Uterus (tissue), 2 donors: ENCODE measurements around the gene ADAMTS2.

Experiments
- POLR2A ChIP-seq, 2 donors: fragments of 450-650 bp; IDR thresholded peaks; one replicate each; pipeline ENCODE4 v1.6.1; 2016; ENCODE audit warnings: antibody characterized with exemption in 2 of 2, mild to moderate bottlenecking in 1 of 2, moderate library complexity in 1 of 2
- TF ChIP-seq, protein P1 (sequence below), 4 experiments: fragments of 200-600 bp in 2 of 4; fragments of 450-650 bp in 2 of 4; sonication (generic) in 2 of 4; IDR thresholded peaks; one replicate each; pipeline ENCODE4 v1.5.1; 2016 to 2019; ENCODE audit warnings: antibody characterized with exemption in 4 of 4, mild to moderate bottlenecking in 2 of 4, moderate library complexity in 1 of 4

DNA sequence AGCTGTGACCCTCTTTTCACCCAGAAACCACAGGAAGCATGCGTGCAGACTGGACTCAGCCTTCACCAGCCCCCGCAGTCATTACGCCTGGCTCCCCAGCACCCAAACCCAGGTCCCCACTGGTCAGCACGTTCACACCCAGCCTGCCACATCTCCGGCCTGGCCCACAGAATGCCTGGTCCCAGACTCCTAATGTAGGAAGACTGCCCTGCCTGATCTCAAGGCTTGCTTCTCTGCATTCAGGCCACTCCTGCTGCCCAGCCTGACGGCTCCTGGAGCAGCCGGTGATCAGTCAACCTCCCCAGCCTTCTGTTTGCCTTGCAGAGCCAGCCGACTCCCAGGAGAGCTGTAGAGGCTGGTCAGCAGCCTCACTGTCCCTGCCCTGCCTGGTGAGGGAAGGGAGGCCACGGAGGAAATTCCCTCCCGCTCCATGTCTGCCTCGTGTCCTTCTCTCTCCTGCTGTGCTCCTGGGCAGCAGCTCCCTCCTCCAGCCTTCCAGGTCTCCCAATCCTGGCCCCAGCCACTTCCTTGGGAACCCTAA, 25.4 kb downstream of the ADAMTS2 start:
- TF ChIP-seq, protein P1, sequence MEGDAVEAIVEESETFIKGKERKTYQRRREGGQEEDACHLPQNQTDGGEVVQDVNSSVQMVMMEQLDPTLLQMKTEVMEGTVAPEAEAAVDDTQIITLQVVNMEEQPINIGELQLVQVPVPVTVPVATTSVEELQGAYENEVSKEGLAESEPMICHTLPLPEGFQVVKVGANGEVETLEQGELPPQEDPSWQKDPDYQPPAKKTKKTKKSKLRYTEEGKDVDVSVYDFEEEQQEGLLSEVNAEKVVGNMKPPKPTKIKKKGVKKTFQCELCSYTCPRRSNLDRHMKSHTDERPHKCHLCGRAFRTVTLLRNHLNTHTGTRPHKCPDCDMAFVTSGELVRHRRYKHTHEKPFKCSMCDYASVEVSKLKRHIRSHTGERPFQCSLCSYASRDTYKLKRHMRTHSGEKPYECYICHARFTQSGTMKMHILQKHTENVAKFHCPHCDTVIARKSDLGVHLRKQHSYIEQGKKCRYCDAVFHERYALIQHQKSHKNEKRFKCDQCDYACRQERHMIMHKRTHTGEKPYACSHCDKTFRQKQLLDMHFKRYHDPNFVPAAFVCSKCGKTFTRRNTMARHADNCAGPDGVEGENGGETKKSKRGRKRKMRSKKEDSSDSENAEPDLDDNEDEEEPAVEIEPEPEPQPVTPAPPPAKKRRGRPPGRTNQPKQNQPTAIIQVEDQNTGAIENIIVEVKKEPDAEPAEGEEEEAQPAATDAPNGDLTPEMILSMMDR (IDR thresholded peaks at IDR 0.05), result no peak
- no peak for TF ChIP-seq POLR2A (IDR thresholded peaks at IDR 0.05)
